Activated T-cell treated with anti-CD3 and anti-CD28 coated beads for 24 hours (primary cell): ENCODE measurements around the gene CDC42EP5.
A peak's percentile ranks its signal among the peaks of the same experiment; 100 is the strongest.
"Not testable (repeated sequence)": the region's sequence is repeated elsewhere in the genome, so short reads cannot be mapped to it uniquely, and the experiment has no call there.

ENCODE experiments used
- DNase-seq: peaks from one replicate; pipeline ENCODE4 v3.0.0-alpha.2; 2020; ENCODE audit warnings: low read depth

CDC42EP5 gene

DNA sequence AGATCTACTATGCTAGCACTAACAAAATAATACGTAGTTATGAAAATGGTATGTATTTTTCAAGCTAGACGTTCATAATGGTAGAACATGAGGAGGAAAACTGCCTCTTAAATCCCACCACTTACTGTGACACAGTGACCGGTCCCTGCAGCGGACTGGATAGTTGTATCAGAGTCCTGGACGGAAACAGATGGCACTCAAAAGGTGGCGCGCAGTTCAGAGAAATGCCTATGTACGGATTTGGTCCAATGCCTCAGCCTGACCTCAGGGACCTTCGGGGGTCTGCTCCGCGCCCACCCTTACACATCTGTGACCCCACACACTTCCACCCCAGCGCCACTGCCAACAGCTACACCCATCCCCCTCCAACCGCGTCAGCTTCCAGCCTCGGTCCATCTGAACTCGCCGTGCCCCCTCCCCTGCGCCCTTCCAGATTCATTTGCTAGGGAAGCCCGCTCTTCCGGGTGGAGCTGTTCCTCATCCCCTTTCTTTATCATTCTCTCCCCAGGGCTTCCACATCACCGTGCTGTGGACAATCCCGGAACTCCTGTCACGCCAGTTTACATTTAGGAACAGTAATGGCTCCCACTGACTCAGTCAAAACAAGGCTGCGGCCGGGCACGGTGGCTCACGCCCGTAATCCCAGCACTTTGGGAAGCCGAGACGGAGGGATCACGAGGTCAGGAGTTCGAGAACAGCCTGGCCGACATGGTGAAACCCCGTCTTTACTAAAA is 24.9 kb downstream of the CDC42EP5 start:
- peak; percentile 36 for DNase-seq

DNA sequence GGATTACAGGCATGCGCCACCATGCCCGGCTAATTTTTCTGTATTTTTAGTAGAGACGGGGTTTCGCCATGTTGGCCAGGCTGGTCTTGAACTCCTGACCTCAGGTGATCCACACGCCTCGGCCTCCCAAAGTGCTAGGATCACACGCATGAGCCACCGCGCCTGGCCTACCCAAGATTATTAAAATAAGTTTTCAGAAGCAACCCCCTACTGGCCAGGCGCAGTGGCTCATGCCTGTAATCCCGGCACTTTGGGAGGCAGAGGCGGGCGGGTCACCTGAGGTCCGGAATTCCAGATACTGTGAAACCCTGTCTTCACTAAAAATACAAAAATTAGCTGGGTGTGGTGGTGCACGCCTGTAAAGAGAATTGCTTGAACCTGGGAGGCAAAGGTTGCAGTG is 26.7 kb downstream of the CDC42EP5 start:
- DNase-seq, result not testable (repeated sequence)

DNA sequence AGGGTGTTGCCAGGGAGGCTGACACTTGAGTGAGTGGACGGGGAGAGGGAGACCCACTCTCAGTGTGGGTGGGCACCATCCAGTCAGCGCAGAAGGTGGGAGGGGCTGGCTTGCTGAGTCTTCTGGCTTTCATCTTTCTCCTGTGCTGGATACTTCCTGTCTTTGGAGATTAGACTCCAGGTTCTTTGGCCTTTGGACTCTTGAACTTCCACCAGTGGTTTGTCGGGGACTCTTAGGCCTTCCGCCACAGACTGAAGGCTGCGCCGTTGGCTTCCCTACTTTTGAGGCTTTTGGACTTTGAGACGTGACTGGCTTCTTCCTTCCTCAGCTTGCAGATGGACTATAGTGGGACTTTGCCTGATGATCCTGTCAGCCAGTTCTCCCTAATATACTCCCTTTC is 28.4 kb downstream of the CDC42EP5 start:
- no peak for DNase-seq

DNA sequence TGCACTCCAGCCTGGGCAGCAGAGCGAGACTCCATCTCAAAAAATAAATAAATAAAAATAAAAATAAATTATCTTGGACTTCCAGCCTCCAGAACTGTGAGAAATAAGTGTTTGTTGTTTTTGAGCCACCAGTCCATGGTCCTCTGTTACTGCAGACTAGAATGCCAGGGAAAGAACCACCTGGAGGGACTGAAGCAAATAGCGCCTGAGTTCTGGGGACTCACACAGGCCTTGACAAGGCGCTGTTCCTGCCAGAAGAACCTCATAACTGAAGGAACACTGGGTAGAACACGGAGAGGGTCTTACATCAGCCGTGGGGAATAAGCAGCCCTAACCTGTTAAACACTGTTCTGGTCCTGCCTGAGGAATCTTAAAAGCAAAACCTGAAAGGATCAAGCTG is 32.5 kb downstream of the CDC42EP5 start:
- no peak for DNase-seq

DNA sequence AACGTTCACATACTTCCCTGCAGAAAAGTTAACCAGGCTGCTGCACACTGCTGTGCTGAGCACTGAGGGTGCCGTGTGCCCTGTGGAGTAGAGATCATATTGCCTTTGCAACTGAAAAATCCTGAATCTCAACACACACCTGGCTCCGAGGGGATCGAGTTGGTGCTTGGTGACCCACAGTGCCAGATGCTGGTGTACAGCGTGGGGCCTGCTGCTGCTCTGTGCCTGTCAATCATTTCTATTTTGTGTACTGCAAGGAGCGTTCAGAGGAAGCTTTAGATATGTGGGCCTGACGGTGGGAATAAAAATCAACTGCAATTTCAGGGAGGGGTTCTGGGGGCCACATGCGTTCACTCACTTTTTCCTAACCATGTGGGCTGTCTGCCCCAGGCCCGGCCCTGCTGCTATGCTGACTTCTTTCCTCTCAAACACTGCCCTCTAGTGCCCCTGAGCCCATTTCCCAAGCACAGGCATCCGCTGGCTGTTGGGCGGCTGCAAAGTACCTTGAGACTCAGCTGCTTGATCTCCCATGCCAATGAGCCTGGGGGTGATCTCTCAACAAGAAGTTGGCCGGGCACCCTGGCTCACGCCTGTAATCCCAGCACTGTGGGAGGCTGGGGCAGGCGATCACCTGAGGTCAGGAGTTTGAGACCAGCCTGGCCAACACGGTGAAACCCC is 33.8 kb downstream of the CDC42EP5 start:
- DNase-seq, result no peak

DNA sequence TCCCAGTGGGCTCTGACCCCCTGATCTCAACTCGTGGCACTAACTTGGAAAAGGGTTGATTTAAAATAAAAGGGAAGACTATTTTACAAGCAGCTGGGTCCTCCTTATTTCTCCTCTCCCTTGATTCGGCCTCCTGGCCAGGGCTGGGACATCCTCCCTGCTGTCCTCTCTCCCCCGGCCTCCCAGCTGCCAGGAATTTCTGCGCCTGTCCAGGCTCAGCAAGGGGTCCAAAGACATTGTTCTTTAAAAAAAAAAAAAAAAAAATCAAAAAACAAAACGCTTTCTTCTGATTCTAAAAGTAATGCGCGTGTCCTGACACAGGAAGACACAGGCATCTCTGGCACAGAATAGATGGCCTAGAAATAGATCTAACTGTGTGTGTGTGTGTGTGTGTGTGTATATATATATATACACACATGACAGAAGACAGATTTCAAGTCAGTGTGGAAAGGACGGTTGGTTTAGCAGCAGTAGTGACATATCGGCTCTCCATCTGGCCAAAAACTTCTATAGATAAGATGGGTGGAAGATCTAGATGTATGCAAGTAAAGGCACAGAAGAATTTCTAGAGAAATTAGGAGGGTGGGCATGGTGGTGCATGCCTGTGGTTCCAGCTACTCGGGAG is 36.4 kb downstream of the CDC42EP5 start:
- DNase-seq, result no peak

DNA sequence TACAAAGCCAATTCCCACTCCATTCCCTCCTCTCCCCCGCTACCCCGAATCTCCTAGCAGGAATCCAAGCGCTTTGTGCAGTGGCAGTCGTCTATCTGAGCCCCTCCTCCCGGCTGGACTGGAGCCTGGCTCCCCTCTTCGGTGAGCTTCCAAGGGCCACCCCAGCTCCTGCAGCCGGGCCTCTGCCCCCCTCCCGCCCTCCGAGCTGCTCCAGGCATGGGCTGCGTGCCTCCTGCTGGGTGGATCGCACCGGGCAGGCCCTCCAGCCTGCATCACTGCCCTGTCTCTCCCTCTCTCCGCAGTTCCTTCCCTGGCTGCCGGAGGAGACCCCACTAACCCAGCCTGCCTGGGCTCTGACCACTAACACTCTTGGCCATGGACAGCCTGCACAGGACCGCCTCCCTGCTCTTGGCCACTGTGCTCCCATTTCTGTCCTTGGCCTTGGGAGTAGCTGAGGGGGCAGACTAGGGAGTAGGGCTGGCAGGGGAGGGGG is 37.0 kb downstream of the CDC42EP5 start:
- no peak for DNase-seq

DNA sequence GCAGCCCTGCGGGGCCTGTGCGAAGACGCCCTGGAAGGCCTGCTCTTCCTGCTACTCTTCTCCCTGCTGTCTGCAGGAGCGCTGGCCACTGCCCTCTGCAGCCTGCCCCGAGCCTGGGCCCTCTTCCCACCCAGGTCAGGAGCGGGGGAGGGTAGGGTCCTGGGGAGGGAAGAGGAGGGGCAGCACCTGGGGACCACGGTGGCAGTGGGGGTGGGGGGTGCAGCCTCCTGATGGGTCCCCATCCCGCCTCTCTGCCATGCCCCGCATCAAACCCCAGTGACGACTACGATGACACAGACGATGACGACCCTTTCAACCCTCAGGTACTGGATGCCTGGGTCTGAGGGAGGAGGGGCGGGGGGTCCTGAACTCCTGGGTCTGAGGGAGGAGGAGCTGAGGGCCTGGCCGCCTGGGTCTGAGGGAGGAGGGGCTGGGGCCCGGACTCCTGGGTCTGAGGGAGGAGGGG is 37.5 kb downstream of the CDC42EP5 start:
- DNase-seq, result no peak

DNA sequence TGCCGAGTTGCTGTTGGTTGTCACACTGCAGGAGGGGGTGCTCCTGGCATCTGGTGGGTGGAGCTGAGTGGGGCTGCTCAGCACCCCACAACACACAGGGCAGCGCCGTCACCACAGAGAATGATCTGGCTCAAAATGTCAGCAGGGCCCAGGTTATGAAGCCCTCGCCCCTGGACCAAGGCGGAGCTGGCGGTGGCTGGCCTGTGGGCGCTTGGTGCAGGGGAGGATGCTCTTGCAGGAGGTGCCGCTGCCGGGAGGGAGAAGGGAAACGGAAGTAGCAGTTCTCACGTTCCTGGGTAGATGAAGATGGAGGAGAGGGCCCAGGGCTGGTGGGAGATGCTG is 38.3 kb downstream of the CDC42EP5 start:
- DNase-seq, result no peak

DNA sequence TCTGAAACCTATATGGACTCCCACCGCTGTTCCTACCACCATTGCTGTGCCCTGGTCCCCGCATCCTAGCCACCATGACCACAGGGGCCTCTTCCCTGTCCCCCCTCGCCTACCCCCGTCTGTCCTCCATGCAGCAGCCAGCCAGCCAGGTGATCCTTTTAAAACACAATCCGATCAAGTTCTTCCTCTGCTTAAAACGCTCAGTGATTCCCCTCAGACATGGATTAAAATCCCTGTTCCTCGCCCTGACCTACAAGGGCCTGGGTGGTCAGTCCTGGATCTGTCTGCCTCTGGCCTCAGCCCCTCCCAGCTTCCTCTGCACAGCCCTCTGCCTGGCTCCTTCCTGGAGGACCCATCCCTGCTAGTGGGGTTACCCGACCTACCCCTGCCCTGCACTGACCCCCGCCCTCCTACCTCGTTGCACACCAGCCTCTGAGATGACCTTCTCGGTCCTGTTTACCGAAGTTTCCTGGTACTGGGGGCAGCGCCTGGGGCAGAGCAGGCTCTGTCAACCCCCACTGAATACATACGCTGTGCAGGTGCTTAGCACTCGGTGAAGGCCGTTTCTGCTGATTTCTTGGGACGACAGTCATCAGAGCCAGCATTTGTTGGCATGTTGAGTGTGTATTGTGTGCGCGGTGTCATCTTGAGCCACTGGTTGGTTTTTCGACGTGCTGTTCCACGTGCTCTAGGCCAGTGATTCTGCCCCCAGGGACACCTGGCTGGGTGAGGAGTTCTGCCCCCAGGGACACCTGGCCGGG is 38.8 kb downstream of the CDC42EP5 start:
- no peak for DNase-seq

DNA sequence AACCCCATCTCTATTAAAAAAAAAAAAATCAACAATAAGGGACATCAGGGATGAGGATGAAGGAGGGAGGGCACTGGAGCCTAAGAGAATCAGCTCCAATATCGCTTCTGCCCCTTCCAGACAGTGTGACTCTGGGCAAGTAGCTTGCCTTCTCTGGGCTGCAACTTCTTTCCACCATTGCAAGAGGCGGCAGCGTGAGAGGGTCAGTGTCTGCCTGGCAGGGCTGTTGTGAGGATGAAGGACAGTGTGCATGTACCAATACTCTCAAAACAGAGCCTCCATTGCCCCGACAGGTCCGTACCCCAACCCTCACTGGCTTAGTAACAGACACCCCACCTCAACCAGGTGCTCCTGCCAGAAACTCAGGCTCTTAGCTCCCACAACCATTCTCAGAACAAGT is 39.4 kb downstream of the CDC42EP5 start:
- no peak for DNase-seq

DNA sequence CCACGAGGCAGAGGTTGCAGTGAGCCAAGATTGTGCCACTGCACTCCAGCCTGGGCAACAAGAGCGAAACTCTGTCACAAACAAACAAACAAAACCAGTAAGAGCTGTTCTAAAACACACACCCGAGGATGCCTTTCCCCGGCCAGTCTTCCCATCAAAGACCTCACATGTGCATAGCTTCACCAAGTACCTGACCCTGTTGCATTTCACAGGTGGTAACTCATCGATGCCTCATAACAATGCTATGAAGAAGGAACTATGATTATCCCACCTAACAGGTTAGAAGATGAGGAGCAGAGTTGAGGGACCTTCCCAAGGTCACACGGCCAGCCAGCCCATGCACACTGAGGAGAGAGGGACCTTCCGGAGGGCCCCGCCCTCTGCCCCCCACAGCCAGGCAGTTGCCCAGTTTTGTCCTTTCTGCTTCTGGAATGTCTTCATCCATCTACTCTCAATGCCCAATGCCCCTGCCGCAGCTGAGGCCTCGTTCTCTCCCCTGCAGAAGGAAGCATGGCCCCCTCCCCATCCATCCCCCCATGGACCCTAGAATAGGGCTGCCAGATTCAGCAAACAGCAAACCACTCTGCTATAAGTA is 40.9 kb downstream of the CDC42EP5 start:
- no peak for DNase-seq

DNA sequence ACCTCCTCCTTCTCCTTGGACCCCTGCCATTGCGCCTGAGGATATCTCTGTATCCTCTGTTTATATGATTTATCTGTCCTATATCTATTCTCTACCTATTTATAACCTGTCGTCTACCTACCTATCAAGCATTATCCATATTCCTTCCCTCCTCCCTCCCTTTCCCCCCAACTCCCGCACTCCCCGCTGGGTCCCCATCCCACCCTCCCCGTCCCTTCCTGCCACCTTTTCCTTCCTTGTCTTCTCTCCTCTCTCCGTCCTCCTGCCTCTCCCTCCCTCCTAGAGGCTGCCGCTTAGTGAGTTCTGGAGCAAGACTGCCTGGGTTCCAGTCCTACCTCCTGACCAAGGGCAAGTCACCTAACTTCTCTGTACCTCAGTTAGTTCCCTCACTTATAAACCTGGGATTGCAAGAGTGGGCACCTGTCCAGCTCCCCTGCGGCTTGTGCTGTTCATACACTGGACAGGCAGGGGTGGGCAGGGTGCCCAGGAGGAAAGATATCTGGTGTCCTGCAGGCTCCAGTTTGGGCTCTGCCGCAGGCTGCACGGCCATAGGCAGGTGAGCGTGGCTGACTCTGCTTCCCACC is 41.7 kb downstream of the CDC42EP5 start:
- no peak for DNase-seq

DNA sequence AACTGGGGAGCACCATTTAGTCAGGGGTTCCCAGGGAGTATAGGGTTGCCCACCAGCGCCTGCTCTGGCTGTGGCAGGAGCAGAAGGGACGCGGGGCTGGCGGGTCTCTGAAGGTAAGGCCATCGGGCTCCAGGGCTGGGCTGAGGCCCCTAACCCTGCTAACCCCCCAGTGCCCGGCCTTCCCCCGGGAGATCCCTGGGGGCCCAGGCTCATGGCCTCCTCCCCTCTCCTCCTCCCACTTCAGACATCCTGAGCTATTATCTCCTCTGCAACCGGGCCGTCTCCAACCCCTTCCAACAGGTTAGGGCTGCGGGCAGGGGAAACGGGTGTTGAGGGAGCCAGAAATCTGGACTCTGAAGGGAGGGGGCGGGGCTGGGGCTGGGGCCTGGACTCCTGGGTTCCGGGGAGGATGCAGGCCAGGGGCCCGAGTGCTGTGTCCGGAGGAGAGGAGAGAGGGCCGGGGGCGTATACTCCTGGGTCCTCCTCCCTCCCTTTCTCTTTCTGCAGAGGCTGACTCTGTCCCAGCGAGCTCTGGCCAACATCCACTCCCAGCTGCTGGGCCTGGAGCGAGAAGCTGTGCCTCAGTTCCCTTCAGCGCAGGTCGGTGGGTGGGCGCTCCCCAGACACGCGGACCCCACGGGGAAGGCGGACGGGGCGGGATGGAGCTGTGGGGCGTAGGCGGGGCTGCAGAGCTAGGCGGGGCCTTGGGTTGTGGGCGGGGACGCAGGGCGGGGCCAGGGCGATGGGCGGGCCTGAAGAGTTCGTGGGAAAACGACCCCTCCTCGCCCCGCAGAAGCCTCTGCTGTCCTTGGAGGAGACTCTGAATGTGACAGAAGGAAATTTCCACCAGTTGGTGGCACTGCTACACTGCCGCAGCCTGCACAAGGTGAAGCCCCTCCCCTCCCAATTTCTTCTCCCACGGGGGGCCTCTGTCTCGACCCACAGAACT is 42.5 kb downstream of the CDC42EP5 start:
- DNase-seq, result peak; percentile 31

DNA sequence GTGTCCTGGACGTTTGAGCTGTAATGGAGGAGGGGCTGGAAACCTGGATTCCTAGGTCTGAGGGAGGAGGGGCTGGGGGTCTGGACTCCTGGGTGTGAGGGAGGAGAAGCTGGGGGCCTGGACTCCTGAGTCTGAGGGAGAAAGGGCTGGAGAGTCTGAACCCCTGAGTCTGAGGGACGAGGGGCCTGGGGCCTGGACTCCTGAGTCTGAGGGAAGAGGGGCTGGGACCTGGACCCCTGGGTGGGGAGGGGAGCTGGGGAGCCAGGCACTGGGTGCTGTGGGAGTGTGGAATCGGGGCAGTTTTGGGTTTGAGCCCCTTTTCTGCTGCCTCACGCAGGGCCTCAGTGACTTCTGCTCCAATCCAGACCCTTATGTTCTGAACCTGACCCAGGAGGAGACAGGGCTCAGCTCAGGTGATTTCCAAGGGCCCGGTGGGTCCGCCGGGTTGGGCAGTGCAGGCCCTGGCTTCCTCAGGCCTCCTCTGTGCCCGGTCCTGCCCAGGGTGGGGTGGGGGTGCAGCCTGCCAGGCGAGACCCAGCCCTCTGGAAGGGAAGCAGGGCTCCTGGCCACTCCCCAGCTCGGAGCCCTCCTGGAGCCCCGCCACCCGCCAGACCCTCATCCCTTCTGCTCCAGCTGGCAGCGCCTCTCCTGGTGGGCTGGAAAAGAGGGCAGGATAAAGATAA is 43.4 kb downstream of the CDC42EP5 start:
- no peak for DNase-seq

DNA sequence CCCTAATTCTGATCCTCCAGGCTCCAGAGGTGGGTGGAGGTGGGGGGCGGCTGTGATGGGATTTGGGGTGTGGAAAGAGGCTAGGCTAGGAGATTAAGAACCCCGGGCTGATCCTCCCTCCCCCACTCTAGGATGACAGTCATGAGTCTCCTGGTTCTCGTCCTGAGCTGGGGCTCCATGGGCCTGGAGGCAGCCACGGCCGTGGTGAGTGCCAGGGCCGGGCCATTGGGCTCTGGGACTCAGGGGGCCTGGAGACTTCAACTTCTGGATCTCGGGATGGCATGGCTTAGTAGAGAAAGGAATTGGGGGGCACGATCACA is 44.0 kb downstream of the CDC42EP5 start:
- no peak for DNase-seq

DNA sequence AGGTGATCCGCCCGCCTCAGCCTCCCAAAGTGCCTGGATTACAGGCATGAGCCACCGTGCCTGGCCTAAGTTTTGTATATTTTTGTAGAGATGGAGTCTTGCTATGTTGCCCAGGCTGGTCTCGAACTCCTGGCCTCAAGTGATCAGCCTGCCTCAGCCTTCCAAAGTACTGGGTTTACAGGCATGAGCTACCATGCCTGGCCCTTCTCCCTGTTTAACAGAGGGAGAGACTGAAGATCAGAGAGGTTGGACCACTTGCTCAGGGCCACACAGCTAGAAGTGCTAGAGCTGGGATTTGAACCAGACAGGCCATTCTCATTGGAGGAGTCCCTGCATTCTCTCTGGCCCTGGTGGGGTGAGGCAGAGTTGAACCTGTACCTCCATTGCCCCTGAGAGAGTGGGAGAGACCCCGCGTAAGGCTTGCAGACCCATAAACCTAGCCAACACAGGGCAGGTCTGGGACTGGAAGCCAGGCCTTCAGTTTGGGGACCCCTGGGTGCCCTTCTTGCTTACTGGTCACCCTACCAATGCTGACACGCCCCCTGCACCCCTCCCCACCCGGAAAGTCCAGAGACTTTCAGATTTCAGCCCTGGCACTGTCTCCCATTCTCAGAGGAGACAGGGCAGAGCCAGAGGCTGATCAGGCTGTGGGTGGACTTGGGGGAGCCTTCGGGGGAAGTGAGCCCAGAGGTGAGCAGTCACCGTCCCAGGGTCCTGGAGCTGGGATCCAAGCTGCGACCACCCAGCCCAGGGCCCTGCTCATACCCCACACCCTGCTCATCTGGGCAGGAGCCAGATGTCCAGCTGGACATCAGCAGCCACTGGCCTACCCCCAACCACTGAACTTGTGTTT is 44.5 kb downstream of the CDC42EP5 start:
- DNase-seq, result no peak

DNA sequence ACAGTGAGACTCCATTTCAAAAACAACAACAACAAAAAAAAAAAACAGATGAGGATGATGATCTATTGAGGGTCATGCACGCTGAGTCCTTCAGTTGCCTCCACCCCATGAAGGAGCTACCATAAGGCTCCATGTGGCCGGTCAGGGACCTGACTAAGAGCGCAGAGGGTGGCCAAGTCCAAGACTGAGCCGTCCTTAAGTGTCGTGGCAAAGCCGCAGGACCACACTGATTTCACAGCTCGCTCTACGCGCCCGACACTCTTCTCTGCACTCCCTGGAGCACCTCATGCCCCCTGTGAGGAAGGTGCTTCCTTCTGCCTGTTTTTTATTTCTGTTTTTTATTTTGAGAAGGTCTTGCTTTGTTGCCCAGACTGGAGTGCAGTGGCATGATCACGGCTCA is 45.5 kb downstream of the CDC42EP5 start:
- DNase-seq, result no peak

DNA sequence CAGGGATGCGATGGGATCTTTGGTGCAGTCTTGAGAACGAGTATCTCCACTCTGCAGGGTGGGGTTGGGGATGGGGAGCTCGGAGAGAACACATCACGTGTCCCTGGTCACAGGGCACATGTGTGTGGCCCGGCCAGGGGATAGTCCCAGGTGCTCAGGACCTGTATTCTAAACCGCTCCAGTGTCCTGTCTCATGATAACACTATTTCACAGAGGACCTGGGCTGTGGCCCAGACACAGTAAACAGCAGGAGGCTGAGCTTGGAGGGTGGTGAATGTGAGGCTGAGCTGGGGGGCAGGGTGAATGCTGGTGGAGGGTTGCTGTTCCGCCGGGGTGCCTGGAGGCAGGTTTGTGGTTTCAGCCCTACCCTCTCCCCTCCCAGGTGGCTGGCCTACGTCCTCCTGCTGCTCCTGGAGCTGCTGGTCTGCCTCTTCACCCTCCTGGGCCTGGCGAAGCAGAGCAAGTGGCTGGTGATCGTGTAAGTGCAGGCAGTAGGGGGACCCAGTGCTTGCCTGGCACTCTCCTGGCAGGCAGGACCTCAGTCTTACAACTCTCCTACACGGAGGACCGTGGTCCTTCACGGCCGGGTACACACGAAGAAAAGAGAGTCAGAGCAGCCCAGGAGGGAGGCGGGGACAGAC is 46.7 kb downstream of the CDC42EP5 start:
- DNase-seq, result no peak
